GM23338 (cell line): ENCODE measurements around the gene RGS16. TPM values are rescaled to one million over a fixed set of nuclear protein-coding genes. Genes with fewer than 3 reads are reported as not detected.

Experiments used
- ATAC-seq: fragments of 200-7000 bp; cut with Tn5 transposase; 3 replicates; pipeline ENCODE4 v1.9.1; 2020
- DNase-seq: peaks from one replicate; pipeline ENCODE4 v3.0.0-alpha.2; 2015; ENCODE audit warnings: low spot score
- H2AFZ ChIP-seq: fragments of 200-600 bp; sonication (generic); 2 replicates; pipeline ENCODE4 v1.8.0; 2016; ENCODE audit warnings: antibody characterized with exemption, mild to moderate bottlenecking, moderate library complexity
- H3F3A ChIP-seq: fragments of 200-600 bp; sonication (generic); replicated peaks from 2 replicates; pipeline ENCODE4 v1.8.0; 2017; ENCODE audit warnings: antibody characterized with exemption, mixed run types, low read depth
- H3K27ac ChIP-seq: fragments of 200-600 bp; sonication (generic); 2 replicates; pipeline ENCODE4 v1.6.1; 2016; ENCODE audit warnings: low read depth
- H3K27me3 ChIP-seq: fragments of 200-600 bp; sonication (generic); 2 replicates; pipeline ENCODE4 v1.8.0; 2016; ENCODE audit warnings: mild to moderate bottlenecking, mixed run types, moderate library complexity; ENCODE audit not compliant: insufficient read depth
- H3K36me3 ChIP-seq: fragments of 200-600 bp; sonication (generic); 2 replicates; pipeline ENCODE4 v1.8.0; 2016; ENCODE audit warnings: mild to moderate bottlenecking; ENCODE audit not compliant: insufficient read depth
- H3K4me1 ChIP-seq: fragments of 200-600 bp; sonication (generic); 2 replicates; pipeline ENCODE4 v1.8.0; 2016; ENCODE audit warnings: mild to moderate bottlenecking, moderate library complexity; ENCODE audit not compliant: insufficient read depth
- H3K4me2 ChIP-seq: fragments of 200-600 bp; sonication (generic); 2 replicates; pipeline ENCODE4 v1.7.1; 2017; ENCODE audit warnings: mixed run types
- H3K4me3 ChIP-seq: fragments of 200-600 bp; sonication (generic); 2 replicates; pipeline ENCODE4 v1.6.1; 2016; ENCODE audit warnings: mixed run types
- H3K79me2 ChIP-seq: fragments of 200-600 bp; sonication (generic); replicated peaks from 2 replicates; pipeline ENCODE4 v1.8.0; 2017; ENCODE audit warnings: mild to moderate bottlenecking; ENCODE audit not compliant: insufficient read depth
- H3K9me2 ChIP-seq: fragments of 200-600 bp; sonication (generic); 2 replicates; pipeline ENCODE4 v1.8.0; 2017; ENCODE audit not compliant: insufficient read depth
- H4K20me1 ChIP-seq: fragments of 200-600 bp; sonication (generic); replicated peaks from 2 replicates; pipeline ENCODE4 v1.8.0; 2017; ENCODE audit warnings: mild to moderate bottlenecking; ENCODE audit not compliant: insufficient read depth
- H3K27ac Mint-ChIP-seq: 2 replicates; pipeline ENCODE4 v1.8.0; 2020; ENCODE audit warnings: inconsistent platforms, mild to moderate bottlenecking, moderate library complexity, mixed read lengths
- H3K27me3 Mint-ChIP-seq: 3 replicates; pipeline ENCODE4 v1.8.0; 2022; ENCODE audit warnings: low read depth, mild to moderate bottlenecking, moderate library complexity, mixed read lengths, inconsistent platforms; ENCODE audit not compliant: insufficient read depth, poor library complexity
- H3K36me3 Mint-ChIP-seq: 3 replicates; pipeline ENCODE4 v1.8.0; 2021; ENCODE audit warnings: low read depth, mild to moderate bottlenecking, inconsistent platforms, moderate library complexity, mixed read lengths
- H3K4me1 Mint-ChIP-seq: 3 replicates; pipeline ENCODE4 v1.8.0; 2020; ENCODE audit warnings: mild to moderate bottlenecking, inconsistent platforms, mixed read lengths
- H3K4me3 Mint-ChIP-seq: 3 replicates; pipeline ENCODE4 v1.8.0; 2021; ENCODE audit warnings: moderate library complexity, mild to moderate bottlenecking, inconsistent platforms, mixed read lengths
- H3K9me3 Mint-ChIP-seq: 3 replicates; pipeline ENCODE4 v1.8.0; 2020; ENCODE audit warnings: moderate library complexity, mild to moderate bottlenecking, inconsistent platforms, mixed read lengths
- CREB1 ChIP-seq: fragments of 250-450 bp; sonication (Bioruptor Pico); IDR thresholded peaks from 2 replicates; pipeline ENCODE4 v1.5.0; 2020; ENCODE audit warnings: low read depth, mild to moderate bottlenecking, moderate library complexity
- EZH2 ChIP-seq: fragments of 200-600 bp; sonication (generic); IDR thresholded peaks from one replicate; pipeline ENCODE4 v1.8.0; 2017; ENCODE audit warnings: antibody characterized with exemption, mild to moderate bottlenecking, low read depth; ENCODE audit not compliant: unreplicated experiment
- EZH2phosphoT487 ChIP-seq: fragments of 200-600 bp; sonication (generic); IDR thresholded peaks from one replicate; pipeline ENCODE4 v1.8.1; 2018; ENCODE audit warnings: antibody characterized with exemption; ENCODE audit not compliant: unreplicated experiment
- JUNB ChIP-seq: IDR thresholded peaks from one replicate; pipeline ENCODE4 v1.6.1; 2016; ENCODE audit warnings: antibody characterized with exemption; ENCODE audit not compliant: unreplicated experiment
- NANOG ChIP-seq: IDR thresholded peaks from 2 replicates; pipeline ENCODE4 v1.6.1; 2016; ENCODE audit warnings: antibody characterized with exemption, borderline replicate concordance
- POLR2AphosphoS5 ChIP-seq: IDR thresholded peaks from 2 replicates; pipeline ENCODE4 v1.6.1; 2016; ENCODE audit warnings: antibody characterized with exemption, low read depth
- STAT1 ChIP-seq: IDR thresholded peaks from one replicate; pipeline ENCODE4 v1.6.1; 2016; ENCODE audit warnings: antibody characterized with exemption; ENCODE audit not compliant: unreplicated experiment
- ZNF114 ChIP-seq: fragments of 250-450 bp; sonication (Bioruptor Pico); IDR thresholded peaks from 2 replicates; pipeline ENCODE4 v1.5.0; 2020; ENCODE audit warnings: mild to moderate bottlenecking, moderate library complexity
- ZNF331 ChIP-seq: fragments of 250-450 bp; sonication (Bioruptor Pico); IDR thresholded peaks from 2 replicates; pipeline ENCODE4 v1.5.0; 2020; ENCODE audit warnings: low read depth, mild to moderate bottlenecking, moderate library complexity
- polyA plus RNA-seq: library from polyadenylated mRNA; unstranded; fragments of >200 nt; fragmentation: Nextera tagmentation; extraction: Ambion mirVana; gene quantifications from 2 replicates; pipeline ENCODE4 v1.2.1, GENCODE V29; 2016
- total RNA-seq: library from RNA; depleted of rRNA; stranded (reverse); fragments of >200 nt; shearing (Covaris generic); gene quantifications from 2 replicates; pipeline ENCODE4 v1.2.3, GENCODE V29; 2014
- TF ChIP-seq, protein P1 (sequence below): IDR thresholded peaks from one replicate; pipeline ENCODE4 v1.6.1; 2018; ENCODE audit warnings: antibody characterized with exemption; ENCODE audit not compliant: unreplicated experiment
- TF ChIP-seq, protein P2 (sequence below), 2 experiments: fragments of 200-600 bp in 1 of 2; sonication (generic) in 1 of 2; conservative IDR thresholded peaks; 2 replicates each; pipeline versions ENCODE4 v1.5.1 to v1.6.1; 2016 to 2017; ENCODE audit warnings: antibody characterized with exemption in 2 of 2, low read depth in 2 of 2, mild to moderate bottlenecking in 2 of 2, moderate library complexity in 1 of 2
- TF ChIP-seq, protein P3 (sequence below): IDR thresholded peaks from 2 replicates; pipeline ENCODE4 v1.6.1; 2016; ENCODE audit warnings: antibody characterized with exemption

Gene RGS16
- total and polyA plus RNA-seq, 2 experiments from 2014 or later = 15.4 to 31.6 TPM

DNA sequence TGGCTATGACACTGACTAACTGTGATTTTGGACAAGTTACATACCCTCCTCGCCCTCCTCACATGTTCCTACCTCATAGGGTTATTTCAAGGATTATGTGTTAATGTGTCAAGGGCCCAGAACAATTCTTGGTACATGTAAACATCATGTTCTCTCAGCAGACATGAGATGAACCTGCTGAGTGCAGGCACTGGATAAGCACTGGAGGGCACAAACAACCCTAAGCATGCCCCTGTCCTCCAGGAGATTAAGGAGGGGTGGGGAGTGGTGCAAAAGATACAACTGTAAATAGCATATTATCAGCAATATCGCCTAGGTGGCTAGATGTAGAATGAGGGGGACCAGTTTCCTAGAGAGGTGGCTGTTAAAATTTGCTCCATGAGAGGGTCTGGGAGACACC, 17.7 kb upstream of the RGS16 start:
- H3K79me2 ChIP-seq = no peaks in the 10 kb centered on the region
- ATAC-seq = no peak
- H3K4me2 ChIP-seq = no peak overlapping the region
- peaks cover 40% of the 10 kb centered on the region for H3K4me1 ChIP-seq
- H3K4me1 Mint-ChIP-seq = peaks cover 46% of the 10 kb centered on the region
- peaks cover 11% of the 10 kb centered on the region for H3K9me3 Mint-ChIP-seq
- H3K27ac ChIP-seq = no peak overlapping the region
- no peaks in the 10 kb centered on the region for H4K20me1 ChIP-seq
- H2AFZ ChIP-seq = no peak overlapping the region
- peaks cover 3% of the 10 kb centered on the region; the same call in 1 of the 3 replicates for H3K36me3 Mint-ChIP-seq
- no peaks in the 10 kb centered on the region for H3F3A ChIP-seq
- peaks cover 13% of the 10 kb centered on the region for H3K27me3 Mint-ChIP-seq
- no peak for DNase-seq
- H3K27ac Mint-ChIP-seq = no peak overlapping the region; the same call in 1 of the 2 replicates
- no peaks in the 10 kb centered on the region for H3K36me3 ChIP-seq
- H3K9me2 ChIP-seq = no peaks in the 10 kb centered on the region
- H3K4me3 ChIP-seq = no peak overlapping the region
- no peak overlapping the region for H3K4me3 Mint-ChIP-seq
- TF ChIP-seq POLR2AphosphoS5 = no peak
- TF ChIP-seq, protein P1, sequence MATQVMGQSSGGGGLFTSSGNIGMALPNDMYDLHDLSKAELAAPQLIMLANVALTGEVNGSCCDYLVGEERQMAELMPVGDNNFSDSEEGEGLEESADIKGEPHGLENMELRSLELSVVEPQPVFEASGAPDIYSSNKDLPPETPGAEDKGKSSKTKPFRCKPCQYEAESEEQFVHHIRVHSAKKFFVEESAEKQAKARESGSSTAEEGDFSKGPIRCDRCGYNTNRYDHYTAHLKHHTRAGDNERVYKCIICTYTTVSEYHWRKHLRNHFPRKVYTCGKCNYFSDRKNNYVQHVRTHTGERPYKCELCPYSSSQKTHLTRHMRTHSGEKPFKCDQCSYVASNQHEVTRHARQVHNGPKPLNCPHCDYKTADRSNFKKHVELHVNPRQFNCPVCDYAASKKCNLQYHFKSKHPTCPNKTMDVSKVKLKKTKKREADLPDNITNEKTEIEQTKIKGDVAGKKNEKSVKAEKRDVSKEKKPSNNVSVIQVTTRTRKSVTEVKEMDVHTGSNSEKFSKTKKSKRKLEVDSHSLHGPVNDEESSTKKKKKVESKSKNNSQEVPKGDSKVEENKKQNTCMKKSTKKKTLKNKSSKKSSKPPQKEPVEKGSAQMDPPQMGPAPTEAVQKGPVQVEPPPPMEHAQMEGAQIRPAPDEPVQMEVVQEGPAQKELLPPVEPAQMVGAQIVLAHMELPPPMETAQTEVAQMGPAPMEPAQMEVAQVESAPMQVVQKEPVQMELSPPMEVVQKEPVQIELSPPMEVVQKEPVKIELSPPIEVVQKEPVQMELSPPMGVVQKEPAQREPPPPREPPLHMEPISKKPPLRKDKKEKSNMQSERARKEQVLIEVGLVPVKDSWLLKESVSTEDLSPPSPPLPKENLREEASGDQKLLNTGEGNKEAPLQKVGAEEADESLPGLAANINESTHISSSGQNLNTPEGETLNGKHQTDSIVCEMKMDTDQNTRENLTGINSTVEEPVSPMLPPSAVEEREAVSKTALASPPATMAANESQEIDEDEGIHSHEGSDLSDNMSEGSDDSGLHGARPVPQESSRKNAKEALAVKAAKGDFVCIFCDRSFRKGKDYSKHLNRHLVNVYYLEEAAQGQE = no peak
- TF ChIP-seq STAT1 = no peak
- TF ChIP-seq EZH2phosphoT487 = no peak
- TF ChIP-seq EZH2 = no peak
- TF ChIP-seq, protein P2, sequence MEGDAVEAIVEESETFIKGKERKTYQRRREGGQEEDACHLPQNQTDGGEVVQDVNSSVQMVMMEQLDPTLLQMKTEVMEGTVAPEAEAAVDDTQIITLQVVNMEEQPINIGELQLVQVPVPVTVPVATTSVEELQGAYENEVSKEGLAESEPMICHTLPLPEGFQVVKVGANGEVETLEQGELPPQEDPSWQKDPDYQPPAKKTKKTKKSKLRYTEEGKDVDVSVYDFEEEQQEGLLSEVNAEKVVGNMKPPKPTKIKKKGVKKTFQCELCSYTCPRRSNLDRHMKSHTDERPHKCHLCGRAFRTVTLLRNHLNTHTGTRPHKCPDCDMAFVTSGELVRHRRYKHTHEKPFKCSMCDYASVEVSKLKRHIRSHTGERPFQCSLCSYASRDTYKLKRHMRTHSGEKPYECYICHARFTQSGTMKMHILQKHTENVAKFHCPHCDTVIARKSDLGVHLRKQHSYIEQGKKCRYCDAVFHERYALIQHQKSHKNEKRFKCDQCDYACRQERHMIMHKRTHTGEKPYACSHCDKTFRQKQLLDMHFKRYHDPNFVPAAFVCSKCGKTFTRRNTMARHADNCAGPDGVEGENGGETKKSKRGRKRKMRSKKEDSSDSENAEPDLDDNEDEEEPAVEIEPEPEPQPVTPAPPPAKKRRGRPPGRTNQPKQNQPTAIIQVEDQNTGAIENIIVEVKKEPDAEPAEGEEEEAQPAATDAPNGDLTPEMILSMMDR (conservative IDR thresholded peaks at IDR 0.05; ENCODE audit: low read depth in 2 of 2) = no peak
- no peak for TF ChIP-seq ZNF331 (CRISPR knock-in tag)
- TF ChIP-seq, protein P3, sequence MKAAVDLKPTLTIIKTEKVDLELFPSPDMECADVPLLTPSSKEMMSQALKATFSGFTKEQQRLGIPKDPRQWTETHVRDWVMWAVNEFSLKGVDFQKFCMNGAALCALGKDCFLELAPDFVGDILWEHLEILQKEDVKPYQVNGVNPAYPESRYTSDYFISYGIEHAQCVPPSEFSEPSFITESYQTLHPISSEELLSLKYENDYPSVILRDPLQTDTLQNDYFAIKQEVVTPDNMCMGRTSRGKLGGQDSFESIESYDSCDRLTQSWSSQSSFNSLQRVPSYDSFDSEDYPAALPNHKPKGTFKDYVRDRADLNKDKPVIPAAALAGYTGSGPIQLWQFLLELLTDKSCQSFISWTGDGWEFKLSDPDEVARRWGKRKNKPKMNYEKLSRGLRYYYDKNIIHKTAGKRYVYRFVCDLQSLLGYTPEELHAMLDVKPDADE = no peak
- H3K27me3 ChIP-seq = peaks cover 9% of the 10 kb centered on the region

DNA sequence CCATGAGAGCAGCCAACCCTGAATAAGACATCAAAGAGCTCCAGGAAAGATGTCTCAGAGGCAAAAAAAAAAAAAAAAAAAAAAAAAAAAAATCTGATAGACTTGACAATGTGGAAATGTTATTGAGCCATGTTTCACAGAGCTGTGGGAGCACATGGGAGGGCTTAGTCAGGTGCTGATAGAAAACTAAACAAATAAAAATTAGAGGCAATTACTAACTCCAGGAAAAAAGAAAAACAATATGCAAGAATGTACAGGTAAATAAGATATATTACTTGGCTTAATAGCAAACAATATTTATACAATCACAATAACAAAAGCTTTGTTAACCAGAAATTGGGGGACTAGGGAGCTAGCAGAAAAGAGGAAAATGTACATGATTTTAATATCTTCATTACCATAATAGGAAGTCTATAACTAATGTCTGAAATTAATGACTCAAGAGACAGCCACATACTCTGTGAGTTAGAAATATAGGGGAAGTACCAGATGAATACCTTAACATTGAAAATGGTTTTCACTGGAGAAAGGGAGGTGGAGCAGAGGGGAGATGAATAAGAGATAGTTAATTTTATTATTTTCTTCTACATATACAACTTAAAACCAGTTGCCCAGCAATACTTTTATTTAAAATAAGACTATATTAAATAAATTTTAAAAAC, 16.9 kb upstream of the RGS16 start:
- Histone ChIP-seq H3K27ac (no peak overlapping the region), H3K4me2 (no peak overlapping the region), H3K4me1 (peaks cover 40% of the 10 kb centered on the region), H3K79me2 (no peaks in the 10 kb centered on the region), H4K20me1 (no peaks in the 10 kb centered on the region), H2AFZ (no peak overlapping the region), H3K4me3 (no peak overlapping the region), H3K36me3 (no peaks in the 10 kb centered on the region), H3K27me3 (peaks cover 10% of the 10 kb centered on the region), H3F3A (no peaks in the 10 kb centered on the region), H3K9me2 (no peaks in the 10 kb centered on the region)
- peaks cover 3% of the 10 kb centered on the region; the same call in 1 of the 3 replicates for H3K36me3 Mint-ChIP-seq
- H3K4me1 Mint-ChIP-seq = peaks cover 46% of the 10 kb centered on the region
- no peak overlapping the region for H3K4me3 Mint-ChIP-seq
- ATAC-seq (no peak), DNase-seq (no peak)
- H3K27me3 Mint-ChIP-seq = peaks cover 17% of the 10 kb centered on the region
- H3K9me3 Mint-ChIP-seq = peaks cover 11% of the 10 kb centered on the region
- no peak for TF ChIP-seq EZH2phosphoT487
- TF ChIP-seq STAT1 = no peak
- no peak for TF ChIP-seq JUNB
- TF ChIP-seq, protein P2 (conservative IDR thresholded peaks at IDR 0.05; ENCODE audit: low read depth in 2 of 2) = no peak
- no peak for TF ChIP-seq ZNF114
- no peak for TF ChIP-seq POLR2AphosphoS5
- TF ChIP-seq NANOG = no peak
- no peak for TF ChIP-seq ZNF331 (CRISPR knock-in tag)
- no peak for TF ChIP-seq CREB1 (CRISPR knock-in tag)
- TF ChIP-seq EZH2 = no peak
- no peak overlapping the region for H3K27ac Mint-ChIP-seq
